ENCODE results near the gene KIAA1671.

GRCh38 chr22:25030636-25031035 lies 78.1 kb downstream of the KIAA1671 start:
- TF ChIP-seq CTCF (conservative IDR thresholded peaks at IDR 0.05; ENCODE audit: low read depth, low read length) = no peak
- no peak for TF ChIP-seq POLR2A (IDR thresholded peaks at IDR 0.05; ENCODE audit: low read depth, low read length)
- TF ChIP-seq MAFK (IDR thresholded peaks at IDR 0.05; ENCODE audit: low read depth, low read length) = no peak
- no peak for TF ChIP-seq RAD21 (IDR thresholded peaks at IDR 0.05; ENCODE audit: low read length)
- no peak for TF ChIP-seq CEBPB (IDR thresholded peaks at IDR 0.05; ENCODE audit: low read depth, low read length)
